WTC11 (cell line): Measurements from ENCODE around the gene LMO2. TPM values are rescaled to one million over a fixed set of nuclear protein-coding genes. Genes with fewer than 3 reads are reported as not detected.

ENCODE experiments used
- ATAC-seq: fragments of 200-7000 bp; cut with Tn5 transposase; 2 replicates; pipeline ENCODE4 v1.10.0; 2021; ENCODE audit warnings: mild to moderate bottlenecking, moderate library complexity
- CTCF ChIA-PET: fragments of 300-600 bp; sonication (Branson Sonifier 250); formaldehyde crosslinking; loops from one replicate; lab custom pipeline; 2021; ENCODE audit warnings: antibody characterized with exemption; lab: Charles Lee
- POLR2A ChIA-PET: fragments of 350-600 bp; sonication (Branson Sonifier 250); formaldehyde crosslinking; loops from one replicate; lab custom pipeline; 2021; ENCODE audit warnings: antibody characterized with exemption; lab: Charles Lee
- DNase-seq: peaks from one replicate; pipeline ENCODE4 v3.0.0; 2021; ENCODE audit warnings: low spot score
- H3K27ac Mint-ChIP-seq: 2 replicates; pipeline ENCODE4 v1.8.0; 2021; ENCODE audit warnings: mixed read lengths
- H3K27me3 Mint-ChIP-seq: 2 replicates; pipeline ENCODE4 v1.8.0; 2021; ENCODE audit warnings: low read depth, mild to moderate bottlenecking, moderate library complexity, mixed read lengths
- H3K36me3 Mint-ChIP-seq: 2 replicates; pipeline ENCODE4 v1.8.0; 2021; ENCODE audit warnings: mixed read lengths
- H3K4me1 Mint-ChIP-seq: 2 replicates; pipeline ENCODE4 v1.8.0; 2022; ENCODE audit warnings: mixed read lengths
- H3K4me3 Mint-ChIP-seq: 2 replicates; pipeline ENCODE4 v1.8.0; 2021; ENCODE audit warnings: mild to moderate bottlenecking, moderate library complexity, mixed read lengths
- H3K9me3 Mint-ChIP-seq: 2 replicates; pipeline ENCODE4 v1.8.0; 2021; ENCODE audit warnings: mixed read lengths
- CREB1 ChIP-seq: sonication (generic); formaldehyde crosslinking; IDR thresholded peaks from 2 replicates; pipeline ENCODE4 v1.8.0; 2023; ENCODE audit warnings: mild to moderate bottlenecking, missing genetic modification reagents
- ELF4 ChIP-seq: sonication (generic); formaldehyde crosslinking; IDR thresholded peaks from 2 replicates; pipeline ENCODE4 v1.8.1; 2022; ENCODE audit warnings: low read depth, mild to moderate bottlenecking, moderate library complexity, missing genetic modification reagents
- EMX1 ChIP-seq: fragments of 250-450 bp; sonication (Bioruptor Pico); IDR thresholded peaks from 2 replicates; pipeline ENCODE4 v1.8.0; 2021; ENCODE audit warnings: mild to moderate bottlenecking
- GABPB1 ChIP-seq: sonication (generic); formaldehyde crosslinking; IDR thresholded peaks from 2 replicates; pipeline ENCODE4 v1.8.1; 2023; ENCODE audit warnings: mild to moderate bottlenecking, missing genetic modification reagents
- JAZF1 ChIP-seq: fragments of 250-450 bp; sonication (Bioruptor Pico); IDR thresholded peaks from 2 replicates; pipeline ENCODE4 v1.9.0; 2021; ENCODE audit warnings: moderate library complexity, mild to moderate bottlenecking, inconsistent platforms
- KAT7 ChIP-seq: sonication (generic); formaldehyde crosslinking; IDR thresholded peaks from 2 replicates; pipeline ENCODE4 v1.8.1; 2023; ENCODE audit warnings: missing genetic modification reagents, mild to moderate bottlenecking, borderline replicate concordance
- MYBL2 ChIP-seq: sonication (generic); formaldehyde crosslinking; IDR thresholded peaks from 2 replicates; pipeline ENCODE4 v1.8.1; 2023; ENCODE audit warnings: mild to moderate bottlenecking, moderate library complexity, missing genetic modification reagents
- OVOL2 ChIP-seq: fragments of 250-450 bp; sonication (Bioruptor Pico); IDR thresholded peaks from 2 replicates; pipeline ENCODE4 v1.9.0; 2021; ENCODE audit warnings: mild to moderate bottlenecking, borderline replicate concordance
- SMAD4 ChIP-seq: sonication (generic); formaldehyde crosslinking; IDR thresholded peaks from 2 replicates; pipeline ENCODE4 v1.8.0; 2022; ENCODE audit warnings: mild to moderate bottlenecking, missing genetic modification reagents
- ZNF138 ChIP-seq: sonication (generic); formaldehyde crosslinking; conservative IDR thresholded peaks from 2 replicates; pipeline ENCODE4 v1.8.1; 2022; ENCODE audit warnings: mild to moderate bottlenecking, moderate library complexity, missing genetic modification reagents
- ZNF219 ChIP-seq: sonication (generic); formaldehyde crosslinking; IDR thresholded peaks from 2 replicates; pipeline ENCODE4 v1.8.0; 2023; ENCODE audit warnings: missing genetic modification reagents, mild to moderate bottlenecking, borderline replicate concordance
- ZNF396 ChIP-seq: fragments of 250-450 bp; sonication (Bioruptor Pico); IDR thresholded peaks from 2 replicates; pipeline ENCODE4 v1.8.0; 2021; ENCODE audit warnings: mild to moderate bottlenecking, moderate library complexity, borderline replicate concordance
- total RNA-seq: library from RNA; stranded (reverse); gene quantifications from 3 replicates; pipeline ENCODE4 v1.2.3, GENCODE V29; 2021
- TF ChIP-seq, protein P1 (sequence below): fragments of 250-450 bp; sonication (Bioruptor Pico); conservative IDR thresholded peaks from 2 replicates; pipeline ENCODE4 v1.9.0; 2021; ENCODE audit warnings: mild to moderate bottlenecking
- TF ChIP-seq, protein P2 (sequence below): fragments of 250-450 bp; sonication (Bioruptor Pico); IDR thresholded peaks from 2 replicates; pipeline ENCODE4 v1.8.0; 2021; ENCODE audit warnings: mild to moderate bottlenecking
- TF ChIP-seq, protein P3 (sequence below): fragments of 250-450 bp; sonication (Bioruptor Pico); IDR thresholded peaks from 2 replicates; pipeline ENCODE4 v1.9.0; 2021; ENCODE audit warnings: mild to moderate bottlenecking, borderline replicate concordance
- TF ChIP-seq, protein P4 (sequence below): sonication (generic); formaldehyde crosslinking; IDR thresholded peaks from 2 replicates; pipeline ENCODE4 v1.8.0; 2022; ENCODE audit warnings: mild to moderate bottlenecking, missing genetic modification reagents
- TF ChIP-seq, protein P5 (sequence below): fragments of 250-450 bp; sonication (Bioruptor Pico); IDR thresholded peaks from 2 replicates; pipeline ENCODE4 v1.9.0; 2021; ENCODE audit warnings: moderate library complexity, mild to moderate bottlenecking, inconsistent platforms, borderline replicate concordance
- TF ChIP-seq, protein P6 (sequence below): fragments of 200-600 bp; IDR thresholded peaks from 2 replicates; pipeline ENCODE4 v1.8.0; 2022; ENCODE audit warnings: antibody characterized with exemption

Gene LMO2
- total RNA-seq, 1 experiment from 2014 or later: 3.4 TPM

DNA sequence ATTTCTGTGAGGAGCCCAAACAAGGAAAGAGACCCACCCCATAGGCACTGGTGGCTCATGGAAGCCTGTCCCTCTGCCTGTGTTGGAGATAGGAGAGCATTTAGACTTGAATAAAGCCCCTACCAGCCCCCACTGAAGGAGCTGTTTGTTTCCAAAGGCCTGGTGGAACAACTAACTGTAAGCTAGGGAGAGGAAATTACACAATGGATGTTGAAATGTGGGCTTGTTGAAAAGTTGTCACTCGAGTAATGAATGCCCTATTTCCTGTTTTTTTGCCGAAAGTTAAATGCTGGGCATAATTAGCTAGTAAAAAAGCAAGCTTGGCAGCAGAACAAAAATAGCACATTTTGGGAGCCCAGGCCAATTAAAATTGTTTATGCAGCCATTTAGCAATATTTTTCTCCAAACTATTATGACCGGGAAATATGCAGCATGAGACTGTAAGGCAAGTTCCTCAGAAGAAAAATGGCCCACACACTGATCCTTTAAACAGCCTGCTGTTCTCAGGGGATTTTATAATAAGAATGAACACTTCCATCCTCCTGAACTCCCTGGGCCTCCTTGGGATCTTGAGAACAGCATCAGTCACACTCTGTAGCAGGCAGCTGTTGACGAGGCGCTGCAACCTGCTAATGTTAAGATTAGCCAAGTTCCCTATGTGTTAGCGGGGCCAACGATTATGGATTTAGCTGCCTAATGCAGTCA lies 38.6 kb upstream of the LMO2 start (continued):
- TF ChIP-seq, protein P1, sequence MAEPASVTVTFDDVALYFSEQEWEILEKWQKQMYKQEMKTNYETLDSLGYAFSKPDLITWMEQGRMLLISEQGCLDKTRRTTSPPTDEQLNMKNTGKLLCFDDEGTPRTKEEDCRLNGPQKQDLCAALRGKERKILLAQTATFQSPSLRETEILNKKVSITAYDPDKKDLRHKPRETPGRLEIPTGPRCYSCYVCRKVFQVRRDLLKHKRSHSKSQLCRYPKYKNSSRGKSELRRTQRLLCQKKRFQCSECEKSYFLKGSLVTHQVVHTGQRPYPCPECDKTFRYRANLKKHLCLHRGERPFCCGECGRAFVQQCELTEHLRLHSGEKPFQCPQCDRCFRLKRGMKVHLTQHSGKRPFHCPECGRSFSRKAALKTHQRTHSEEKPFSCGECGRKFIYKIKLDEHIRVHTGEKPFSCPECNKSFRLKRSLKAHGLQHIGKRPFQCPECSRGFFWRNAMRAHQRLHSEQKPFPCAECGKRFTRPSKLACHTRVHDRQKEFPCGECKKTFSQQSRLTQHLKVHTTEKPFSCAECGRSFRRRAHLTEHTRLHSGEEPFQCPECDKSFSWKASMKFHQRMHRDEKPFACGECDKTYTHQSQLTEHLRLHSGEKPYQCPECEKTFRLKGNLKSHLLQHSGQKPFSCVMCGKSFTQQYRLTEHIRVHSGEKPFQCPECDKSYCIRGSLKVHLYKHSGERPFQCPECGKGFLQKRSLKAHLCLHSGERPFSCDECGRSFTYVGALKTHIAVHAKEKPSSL (CRISPR knock-in tag): no peak
- TF ChIP-seq GABPB1 (CRISPR knock-in tag) (no peak), SMAD4 (CRISPR knock-in tag) (no peak), ZNF138 (CRISPR knock-in tag) (no peak), ELF4 (no peak), CREB1 (CRISPR knock-in tag) (no peak), KAT7 (no peak)
- TF ChIP-seq, protein P2, sequence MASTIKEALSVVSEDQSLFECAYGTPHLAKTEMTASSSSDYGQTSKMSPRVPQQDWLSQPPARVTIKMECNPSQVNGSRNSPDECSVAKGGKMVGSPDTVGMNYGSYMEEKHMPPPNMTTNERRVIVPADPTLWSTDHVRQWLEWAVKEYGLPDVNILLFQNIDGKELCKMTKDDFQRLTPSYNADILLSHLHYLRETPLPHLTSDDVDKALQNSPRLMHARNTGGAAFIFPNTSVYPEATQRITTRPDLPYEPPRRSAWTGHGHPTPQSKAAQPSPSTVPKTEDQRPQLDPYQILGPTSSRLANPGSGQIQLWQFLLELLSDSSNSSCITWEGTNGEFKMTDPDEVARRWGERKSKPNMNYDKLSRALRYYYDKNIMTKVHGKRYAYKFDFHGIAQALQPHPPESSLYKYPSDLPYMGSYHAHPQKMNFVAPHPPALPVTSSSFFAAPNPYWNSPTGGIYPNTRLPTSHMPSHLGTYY (CRISPR knock-in tag): no peak
- TF ChIP-seq, protein P3, sequence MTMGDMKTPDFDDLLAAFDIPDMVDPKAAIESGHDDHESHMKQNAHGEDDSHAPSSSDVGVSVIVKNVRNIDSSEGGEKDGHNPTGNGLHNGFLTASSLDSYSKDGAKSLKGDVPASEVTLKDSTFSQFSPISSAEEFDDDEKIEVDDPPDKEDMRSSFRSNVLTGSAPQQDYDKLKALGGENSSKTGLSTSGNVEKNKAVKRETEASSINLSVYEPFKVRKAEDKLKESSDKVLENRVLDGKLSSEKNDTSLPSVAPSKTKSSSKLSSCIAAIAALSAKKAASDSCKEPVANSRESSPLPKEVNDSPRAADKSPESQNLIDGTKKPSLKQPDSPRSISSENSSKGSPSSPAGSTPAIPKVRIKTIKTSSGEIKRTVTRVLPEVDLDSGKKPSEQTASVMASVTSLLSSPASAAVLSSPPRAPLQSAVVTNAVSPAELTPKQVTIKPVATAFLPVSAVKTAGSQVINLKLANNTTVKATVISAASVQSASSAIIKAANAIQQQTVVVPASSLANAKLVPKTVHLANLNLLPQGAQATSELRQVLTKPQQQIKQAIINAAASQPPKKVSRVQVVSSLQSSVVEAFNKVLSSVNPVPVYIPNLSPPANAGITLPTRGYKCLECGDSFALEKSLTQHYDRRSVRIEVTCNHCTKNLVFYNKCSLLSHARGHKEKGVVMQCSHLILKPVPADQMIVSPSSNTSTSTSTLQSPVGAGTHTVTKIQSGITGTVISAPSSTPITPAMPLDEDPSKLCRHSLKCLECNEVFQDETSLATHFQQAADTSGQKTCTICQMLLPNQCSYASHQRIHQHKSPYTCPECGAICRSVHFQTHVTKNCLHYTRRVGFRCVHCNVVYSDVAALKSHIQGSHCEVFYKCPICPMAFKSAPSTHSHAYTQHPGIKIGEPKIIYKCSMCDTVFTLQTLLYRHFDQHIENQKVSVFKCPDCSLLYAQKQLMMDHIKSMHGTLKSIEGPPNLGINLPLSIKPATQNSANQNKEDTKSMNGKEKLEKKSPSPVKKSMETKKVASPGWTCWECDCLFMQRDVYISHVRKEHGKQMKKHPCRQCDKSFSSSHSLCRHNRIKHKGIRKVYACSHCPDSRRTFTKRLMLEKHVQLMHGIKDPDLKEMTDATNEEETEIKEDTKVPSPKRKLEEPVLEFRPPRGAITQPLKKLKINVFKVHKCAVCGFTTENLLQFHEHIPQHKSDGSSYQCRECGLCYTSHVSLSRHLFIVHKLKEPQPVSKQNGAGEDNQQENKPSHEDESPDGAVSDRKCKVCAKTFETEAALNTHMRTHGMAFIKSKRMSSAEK: no peak
- TF ChIP-seq, protein P4, sequence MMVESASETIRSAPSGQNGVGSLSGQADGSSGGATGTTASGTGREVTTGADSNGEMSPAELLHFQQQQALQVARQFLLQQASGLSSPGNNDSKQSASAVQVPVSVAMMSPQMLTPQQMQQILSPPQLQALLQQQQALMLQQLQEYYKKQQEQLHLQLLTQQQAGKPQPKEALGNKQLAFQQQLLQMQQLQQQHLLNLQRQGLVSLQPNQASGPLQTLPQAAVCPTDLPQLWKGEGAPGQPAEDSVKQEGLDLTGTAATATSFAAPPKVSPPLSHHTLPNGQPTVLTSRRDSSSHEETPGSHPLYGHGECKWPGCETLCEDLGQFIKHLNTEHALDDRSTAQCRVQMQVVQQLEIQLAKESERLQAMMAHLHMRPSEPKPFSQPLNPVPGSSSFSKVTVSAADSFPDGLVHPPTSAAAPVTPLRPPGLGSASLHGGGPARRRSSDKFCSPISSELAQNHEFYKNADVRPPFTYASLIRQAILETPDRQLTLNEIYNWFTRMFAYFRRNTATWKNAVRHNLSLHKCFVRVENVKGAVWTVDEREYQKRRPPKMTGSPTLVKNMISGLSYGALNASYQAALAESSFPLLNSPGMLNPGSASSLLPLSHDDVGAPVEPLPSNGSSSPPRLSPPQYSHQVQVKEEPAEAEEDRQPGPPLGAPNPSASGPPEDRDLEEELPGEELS: no peak
- TF ChIP-seq, protein P5, sequence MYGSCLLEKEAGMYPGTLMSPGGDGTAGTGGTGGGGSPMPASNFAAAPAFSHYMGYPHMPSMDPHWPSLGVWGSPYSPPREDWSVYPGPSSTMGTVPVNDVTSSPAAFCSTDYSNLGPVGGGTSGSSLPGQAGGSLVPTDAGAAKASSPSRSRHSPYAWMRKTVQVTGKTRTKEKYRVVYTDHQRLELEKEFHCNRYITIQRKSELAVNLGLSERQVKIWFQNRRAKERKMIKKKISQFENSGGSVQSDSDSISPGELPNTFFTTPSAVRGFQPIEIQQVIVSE: no peak
- TF ChIP-seq, all 79 proteins: peak for 0

DNA sequence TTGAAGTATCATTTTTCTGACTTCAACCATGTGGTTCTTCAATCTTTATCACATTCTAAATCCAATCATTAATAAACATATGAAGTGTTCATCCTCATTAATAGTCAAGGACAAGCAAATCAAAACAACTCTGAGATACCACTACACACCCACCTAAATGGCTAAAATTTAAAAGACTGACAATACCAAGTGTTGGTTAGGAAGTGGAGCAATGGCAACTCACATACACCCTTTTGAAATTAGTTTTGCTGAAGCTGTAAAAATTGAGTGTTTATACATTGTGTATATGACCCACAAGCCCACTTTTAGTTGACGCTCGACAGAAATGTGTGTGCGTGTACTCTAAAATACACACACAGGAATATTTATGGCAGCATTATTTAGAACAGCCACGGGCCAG lies 36.7 kb upstream of the LMO2 start:
- ChIA-PET POLR2A (no interaction called here), CTCF (no interaction called here)
- Mint-ChIP-seq H3K4me3 (no peak overlapping the region), H3K27ac (no peak overlapping the region), H3K9me3 (peaks cover 16% of the 10 kb centered on the region), H3K4me1 (peaks cover 35% of the 10 kb centered on the region), H3K27me3 (peaks cover 9% of the 10 kb centered on the region), H3K36me3 (peaks cover 14% of the 10 kb centered on the region)
- no peak for ATAC-seq
- DNase-seq: no peak
- TF ChIP-seq OVOL2 (CRISPR knock-in tag) (no peak), GABPB1 (CRISPR knock-in tag) (no peak), JAZF1 (CRISPR knock-in tag) (no peak), ZNF219 (CRISPR knock-in tag) (no peak), ZNF396 (no peak), MYBL2 (CRISPR knock-in tag) (no peak), EMX1 (no peak)
- TF ChIP-seq, protein P4: no peak
- TF ChIP-seq, protein P6, sequence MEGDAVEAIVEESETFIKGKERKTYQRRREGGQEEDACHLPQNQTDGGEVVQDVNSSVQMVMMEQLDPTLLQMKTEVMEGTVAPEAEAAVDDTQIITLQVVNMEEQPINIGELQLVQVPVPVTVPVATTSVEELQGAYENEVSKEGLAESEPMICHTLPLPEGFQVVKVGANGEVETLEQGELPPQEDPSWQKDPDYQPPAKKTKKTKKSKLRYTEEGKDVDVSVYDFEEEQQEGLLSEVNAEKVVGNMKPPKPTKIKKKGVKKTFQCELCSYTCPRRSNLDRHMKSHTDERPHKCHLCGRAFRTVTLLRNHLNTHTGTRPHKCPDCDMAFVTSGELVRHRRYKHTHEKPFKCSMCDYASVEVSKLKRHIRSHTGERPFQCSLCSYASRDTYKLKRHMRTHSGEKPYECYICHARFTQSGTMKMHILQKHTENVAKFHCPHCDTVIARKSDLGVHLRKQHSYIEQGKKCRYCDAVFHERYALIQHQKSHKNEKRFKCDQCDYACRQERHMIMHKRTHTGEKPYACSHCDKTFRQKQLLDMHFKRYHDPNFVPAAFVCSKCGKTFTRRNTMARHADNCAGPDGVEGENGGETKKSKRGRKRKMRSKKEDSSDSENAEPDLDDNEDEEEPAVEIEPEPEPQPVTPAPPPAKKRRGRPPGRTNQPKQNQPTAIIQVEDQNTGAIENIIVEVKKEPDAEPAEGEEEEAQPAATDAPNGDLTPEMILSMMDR: no peak
